IPS DF 4.7 (cell line): Measurements from ENCODE around the gene ABCA10.

ENCODE experiments used
- DNase-seq: peaks from one replicate; pipeline ENCODE4 v3.0.0-alpha.2; 2013; ENCODE audit warnings: low spot score; ENCODE audit errors: extremely low read depth

The ABCA10 gene

DNA sequence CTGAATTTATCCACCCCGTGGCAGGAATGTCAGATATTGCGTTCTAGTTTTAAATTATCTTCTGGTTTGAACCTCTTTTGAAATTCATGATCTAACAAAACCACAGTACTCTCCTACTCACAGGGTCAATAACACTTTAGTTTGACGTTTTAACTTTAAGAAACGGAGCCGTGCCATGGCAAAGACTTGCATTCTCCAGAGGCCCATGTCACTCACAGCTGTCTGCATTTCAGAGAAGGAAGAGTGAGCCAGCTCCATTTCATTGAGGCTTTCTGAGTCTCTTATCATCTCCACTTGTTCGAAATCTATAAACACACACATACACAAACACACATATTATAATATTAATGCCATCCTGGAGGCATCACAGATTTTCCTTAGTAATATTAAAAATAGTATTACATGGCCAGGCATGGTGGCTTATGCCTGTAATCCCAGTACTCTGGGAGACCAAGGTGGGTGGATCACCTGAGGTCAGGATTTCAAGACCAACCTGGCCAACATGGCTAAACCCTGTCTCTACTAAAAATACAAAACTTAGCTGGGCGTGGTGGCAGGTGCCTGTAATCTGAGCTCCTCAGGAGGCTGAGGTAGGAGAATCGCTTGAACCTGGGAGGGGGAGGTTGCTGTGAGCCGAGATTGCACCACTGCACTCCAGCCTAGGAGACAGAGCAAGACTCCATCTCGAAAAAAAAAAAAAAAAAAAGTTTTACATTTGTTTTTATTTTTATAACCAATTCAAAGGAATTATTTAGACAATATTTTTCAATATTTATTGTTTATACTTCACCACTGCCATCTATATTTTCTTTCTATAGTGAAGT lies 122.5 kb downstream of the ABCA10 start:
- DNase-seq: no peak

DNA sequence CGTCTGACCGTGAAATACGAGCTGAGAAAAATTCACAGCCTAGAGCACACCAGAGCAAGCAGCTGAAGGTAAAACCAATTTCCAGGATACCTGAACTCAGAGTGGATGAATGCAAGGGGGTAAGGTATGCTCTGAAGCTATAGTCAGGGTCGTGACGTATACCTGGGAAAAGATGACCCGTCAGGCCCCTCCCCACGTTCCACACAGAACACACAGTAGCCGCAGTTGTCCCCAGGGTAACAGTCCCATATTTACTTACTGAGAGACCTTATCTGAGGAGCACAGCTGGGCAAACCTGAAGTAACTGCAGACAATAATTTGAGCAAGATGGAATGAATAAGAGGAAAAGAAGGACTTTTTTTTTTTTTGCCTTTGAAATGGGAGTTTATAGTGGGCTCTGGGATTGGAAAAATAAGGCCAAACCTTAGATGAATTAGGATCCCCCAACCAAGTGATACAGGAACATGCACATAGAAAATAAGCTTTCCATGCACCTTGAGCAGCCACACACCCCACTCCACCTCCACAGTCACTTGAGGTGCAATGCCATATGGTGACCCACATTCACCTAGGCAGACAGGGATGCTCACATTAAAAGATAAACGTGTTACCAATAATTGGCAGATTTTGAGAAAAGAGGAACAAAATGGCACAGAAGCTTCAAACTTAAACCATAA lies 124.9 kb downstream of the ABCA10 start:
- DNase-seq: no peak

DNA sequence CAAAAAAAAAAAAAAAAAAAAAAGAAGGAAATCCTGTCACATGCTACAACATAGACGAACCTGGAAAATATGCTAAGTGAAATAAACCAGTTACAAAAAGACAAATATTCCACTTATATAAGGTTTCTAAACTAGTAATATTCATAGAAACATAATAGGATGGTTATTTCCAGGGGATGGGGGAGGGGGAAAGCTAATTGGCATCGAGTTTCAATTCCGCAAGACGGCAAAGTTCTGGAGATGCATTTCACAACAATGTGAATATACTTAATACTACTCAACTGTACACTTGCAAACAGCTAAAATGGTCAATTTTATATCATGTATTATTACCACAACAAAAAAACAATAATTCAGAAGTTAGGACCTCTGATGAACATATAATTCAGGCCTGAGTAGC lies 130.0 kb downstream of the ABCA10 start:
- DNase-seq: no peak
